Stimulated activated naive B cell treated with anti-CD40 and anti-IgM and Interleukin-4, amounts not matched to agents 10 μg/mL and 1 μg/mL and 100 μg/mL, for 72 hours (primary cell): ENCODE results near the gene TMEM135.
"Not testable (repeated sequence)": the region's sequence is repeated elsewhere in the genome, so short reads cannot be mapped to it uniquely, and the experiment has no call there.

Experiments used
- ATAC-seq, 2 donors: fragments of 150-1000 bp; cut with Tn5 transposase; replicated peaks; 2 replicates each; pipeline ENCODE4 v1.10.0; 2021; ENCODE audit warnings: moderate library complexity in 1 of 2
- DNase-seq: peaks from one replicate; pipeline ENCODE4 v3.0.0; 2021
- H3K27ac Mint-ChIP-seq: one replicate; pipeline ENCODE4 v1.8.0; 2022; ENCODE audit warnings: mild to moderate bottlenecking, mixed read lengths
- H3K27me3 Mint-ChIP-seq, 2 donors: one replicate each; pipeline ENCODE4 v1.8.0; 2022; ENCODE audit warnings: mixed read lengths in 2 of 2
- H3K36me3 Mint-ChIP-seq, 2 donors: one replicate each; pipeline ENCODE4 v1.8.0; 2022; ENCODE audit warnings: mixed read lengths in 2 of 2, mild to moderate bottlenecking in 1 of 2
- H3K4me1 Mint-ChIP-seq, 2 donors: one replicate each; pipeline ENCODE4 v1.8.0; 2022; ENCODE audit warnings: mixed read lengths in 2 of 2, mild to moderate bottlenecking in 1 of 2
- H3K4me3 Mint-ChIP-seq, 2 donors: one replicate each; pipeline ENCODE4 v1.8.0; 2022; ENCODE audit warnings: mild to moderate bottlenecking in 2 of 2, mixed read lengths in 2 of 2, moderate library complexity in 1 of 2
- H3K9me3 Mint-ChIP-seq, 2 donors: one replicate each; pipeline ENCODE4 v1.8.0; 2022; ENCODE audit warnings: mixed read lengths in 2 of 2, mild to moderate bottlenecking in 1 of 2

The TMEM135 gene

DNA sequence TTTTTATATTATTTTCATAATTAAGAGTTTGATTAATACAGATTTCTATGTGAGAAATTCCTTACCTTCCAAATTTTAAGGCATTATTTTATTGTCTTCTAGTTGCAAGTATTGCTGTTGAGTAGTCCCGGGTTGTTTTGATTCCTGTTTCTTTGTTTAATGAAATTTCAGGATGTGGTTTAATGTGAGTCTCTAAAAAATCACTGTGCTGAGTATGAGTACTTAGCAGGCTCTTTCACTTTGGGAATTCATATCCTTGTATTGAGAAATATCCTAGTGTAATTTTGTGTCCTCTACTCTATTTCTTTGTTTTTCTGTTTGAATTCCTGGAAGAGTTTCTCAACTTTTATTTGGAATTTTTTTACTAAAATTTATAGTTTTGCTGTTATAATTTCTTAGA, 113.2 kb downstream of the TMEM135 start:
- DNase-seq (no peak), ATAC-seq (no peak)
- Mint-ChIP-seq H3K27ac (no peak overlapping the region), H3K27me3 (no peaks in the 10 kb centered on the region), H3K4me3 (no peak overlapping the region), H3K9me3 (peaks cover 7 to 9% of the 10 kb centered on the region in 2 donors), H3K36me3 (peaks cover 18 to 37% of the 10 kb centered on the region in 2 donors), H3K4me1 (peaks cover 14 to 39% of the 10 kb centered on the region in 2 donors)

DNA sequence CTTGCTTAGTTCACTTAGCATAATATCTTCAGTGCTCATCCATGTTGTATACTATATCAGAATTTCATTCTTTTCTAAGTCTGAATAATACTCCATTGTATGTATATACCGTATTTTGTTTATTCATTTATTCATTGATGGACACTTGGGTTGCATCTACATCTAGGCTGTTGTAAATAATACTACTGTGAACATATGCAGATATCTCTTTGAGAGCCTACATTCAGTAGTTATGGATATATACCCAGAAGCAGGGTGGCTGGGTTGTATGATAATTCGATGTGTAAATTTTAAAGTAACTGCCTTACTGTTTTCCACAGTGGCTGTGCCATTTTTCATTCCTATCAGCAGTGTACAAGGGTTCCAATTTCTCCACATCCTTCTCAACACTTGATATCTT, 116.5 kb downstream of the TMEM135 start:
- Mint-ChIP-seq H3K9me3 (peaks cover 7 to 9% of the 10 kb centered on the region in 2 donors), H3K27ac (no peak overlapping the region), H3K27me3 (no peaks in the 10 kb centered on the region), H3K36me3 (peaks cover 17 to 34% of the 10 kb centered on the region in 2 donors), H3K4me1 (peaks cover 18 to 50% of the 10 kb centered on the region in 2 donors), H3K4me3 (no peak overlapping the region)
- no peak for ATAC-seq
- DNase-seq: no peak

DNA sequence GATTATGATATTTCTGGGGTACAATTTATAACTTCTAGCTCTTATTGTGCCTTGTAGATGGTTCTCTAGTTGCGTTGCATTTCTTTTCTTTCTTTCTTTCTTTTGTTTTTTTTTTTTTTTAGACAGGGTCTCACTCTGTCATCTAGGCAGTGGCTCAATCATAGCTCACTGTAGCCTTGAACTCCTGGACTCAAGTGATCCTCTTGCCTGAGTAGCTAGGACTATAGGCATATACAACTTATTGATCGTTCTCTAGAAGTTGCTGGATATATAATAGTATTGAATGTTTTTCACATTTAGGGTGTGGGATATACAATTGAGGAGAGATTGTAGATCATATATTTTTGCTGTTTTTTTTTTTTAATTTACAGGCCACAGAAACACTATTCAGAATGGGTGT, 119.2 kb downstream of the TMEM135 start:
- H3K4me3 Mint-ChIP-seq: no peak overlapping the region
- no peak for ATAC-seq

DNA sequence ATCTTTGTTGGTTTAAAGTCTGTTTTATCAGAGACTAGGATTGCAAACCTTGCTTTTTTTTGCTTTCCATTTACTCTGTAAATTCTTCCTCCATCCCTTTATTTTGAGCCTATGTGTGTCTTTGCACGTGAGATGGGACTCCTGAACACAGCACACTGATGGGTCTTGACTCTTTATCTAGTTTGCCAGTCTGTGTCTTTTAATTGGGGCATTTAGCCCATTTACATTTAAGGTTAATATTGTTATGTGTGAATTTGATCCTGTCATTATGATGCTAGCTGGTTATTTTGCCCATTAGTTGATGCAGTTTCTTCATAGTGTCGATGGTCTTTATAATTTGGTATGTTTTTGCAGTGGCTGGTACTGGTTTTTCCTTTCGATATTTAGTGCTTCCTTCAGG, 131.3 kb downstream of the TMEM135 start:
- Mint-ChIP-seq H3K9me3 (peaks cover 17 to 25% of the 10 kb centered on the region in 2 donors), H3K4me1 (peaks cover 5 to 15% of the 10 kb centered on the region in 2 donors), H3K36me3 (peaks cover 31 to 51% of the 10 kb centered on the region in 2 donors)
- H3K4me3 Mint-ChIP-seq, ATAC-seq, DNase-seq, H3K27me3 Mint-ChIP-seq, H3K27ac Mint-ChIP-seq: not testable (repeated sequence)

More for the DNA sequence above, 119.2 kb downstream of the TMEM135 start:
- H3K36me3 Mint-ChIP-seq: peaks cover 8 to 18% of the 10 kb centered on the region in 2 donors
- no peak overlapping the region for H3K27ac Mint-ChIP-seq
- no peaks in the 10 kb centered on the region for H3K27me3 Mint-ChIP-seq
- H3K4me1 Mint-ChIP-seq: peaks cover 15 to 49% of the 10 kb centered on the region in 2 donors
- DNase-seq: no peak
- H3K9me3 Mint-ChIP-seq: peaks cover 0 to 5% of the 10 kb centered on the region in 2 donors

DNA sequence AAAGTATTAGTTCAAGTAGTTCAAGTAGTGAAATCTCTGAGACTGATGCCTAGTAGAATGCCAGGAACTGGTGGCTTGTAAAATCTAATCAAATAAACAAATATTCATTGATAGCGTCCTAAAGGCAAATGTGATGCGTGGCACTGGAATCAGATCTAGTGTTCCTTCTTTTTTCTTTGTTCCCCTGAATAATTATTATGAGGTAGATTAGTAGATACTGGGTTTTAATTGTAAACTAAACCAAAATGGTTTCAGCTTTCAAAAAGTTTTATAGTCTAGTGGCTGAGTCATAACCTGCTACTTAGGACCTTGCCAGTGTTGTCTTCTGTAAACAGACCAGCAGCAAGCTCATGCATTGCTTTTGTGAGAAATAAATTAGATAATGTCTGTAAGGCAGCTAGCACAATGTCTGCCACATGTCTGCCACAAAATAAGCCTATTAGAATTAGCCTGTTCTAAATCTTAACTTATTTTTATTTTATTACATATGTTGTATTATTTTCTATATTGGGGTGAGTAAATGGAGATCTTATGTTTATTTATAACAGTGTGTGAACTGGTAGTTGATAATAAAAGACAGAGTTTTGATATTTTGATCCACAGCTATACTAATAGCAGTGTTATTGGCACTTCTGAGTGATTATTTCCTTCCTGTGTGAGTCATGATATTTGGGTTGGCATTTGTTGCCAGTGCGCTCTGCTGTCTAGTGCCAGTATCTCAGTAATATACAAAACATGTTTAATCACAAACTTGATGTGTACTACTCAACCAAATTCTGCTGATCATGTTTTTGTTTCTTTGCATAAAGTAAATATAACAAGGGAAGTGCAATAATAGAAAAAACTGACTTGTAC, 135.7 kb downstream of the TMEM135 start:
- Mint-ChIP-seq H3K4me1 (peaks cover 5 to 22% of the 10 kb centered on the region in 2 donors), H3K4me3 (no peak overlapping the region), H3K27me3 (no peaks in the 10 kb centered on the region), H3K27ac (no peak overlapping the region), H3K36me3 (peaks cover 29 to 35% of the 10 kb centered on the region in 2 donors), H3K9me3 (peaks cover 16 to 17% of the 10 kb centered on the region in 2 donors)
- DNase-seq (no peak), ATAC-seq (no peak)

DNA sequence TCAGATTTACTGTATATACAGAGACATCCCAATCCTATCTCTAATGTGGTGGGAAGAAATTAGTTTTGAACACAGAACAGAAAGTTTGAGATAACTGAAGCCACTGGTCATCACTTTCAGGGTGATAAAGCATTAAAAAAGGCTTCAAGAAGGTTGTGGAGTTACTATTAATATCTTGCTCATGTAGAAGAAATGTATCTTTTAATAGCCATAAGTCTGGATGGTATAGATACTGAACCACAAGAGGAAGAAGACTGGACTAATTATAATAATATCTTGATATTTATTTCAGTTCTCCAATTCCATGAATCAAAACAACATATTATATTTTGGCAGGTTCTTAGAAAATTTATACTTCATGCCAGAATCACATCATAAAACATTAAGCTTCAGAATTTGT, 137.1 kb downstream of the TMEM135 start:
- H3K36me3 Mint-ChIP-seq: peaks cover 28 to 35% of the 10 kb centered on the region in 2 donors
- H3K27me3 Mint-ChIP-seq: no peaks in the 10 kb centered on the region
- no peak overlapping the region for H3K27ac Mint-ChIP-seq
- H3K4me3 Mint-ChIP-seq: no peak overlapping the region
- peaks cover 5 to 17% of the 10 kb centered on the region in 2 donors for H3K4me1 Mint-ChIP-seq
- H3K9me3 Mint-ChIP-seq: peaks cover 8% of the 10 kb centered on the region in 2 donors
- DNase-seq (no peak), ATAC-seq (no peak)

DNA sequence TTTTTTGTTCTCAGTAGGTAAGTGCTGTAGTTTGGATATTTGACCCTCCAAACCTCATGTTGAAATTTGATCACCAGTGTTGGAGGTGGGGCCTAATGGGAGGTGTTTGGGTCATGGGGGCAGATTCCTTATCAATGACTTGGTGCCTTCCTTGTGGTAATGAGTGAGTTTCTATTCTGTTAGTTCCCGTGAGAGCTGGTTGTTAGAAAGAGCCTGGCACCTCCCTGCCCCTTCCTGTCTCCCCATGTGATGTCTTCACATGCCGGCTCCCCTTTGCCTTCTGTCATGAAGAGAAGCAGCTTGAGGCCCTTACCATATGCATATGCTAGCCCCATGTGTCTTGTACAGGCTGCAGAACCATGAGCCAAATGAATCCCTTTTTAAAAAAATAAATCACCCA, 138.3 kb downstream of the TMEM135 start:
- H3K27ac Mint-ChIP-seq: no peak overlapping the region
- DNase-seq: no peak

DNA sequence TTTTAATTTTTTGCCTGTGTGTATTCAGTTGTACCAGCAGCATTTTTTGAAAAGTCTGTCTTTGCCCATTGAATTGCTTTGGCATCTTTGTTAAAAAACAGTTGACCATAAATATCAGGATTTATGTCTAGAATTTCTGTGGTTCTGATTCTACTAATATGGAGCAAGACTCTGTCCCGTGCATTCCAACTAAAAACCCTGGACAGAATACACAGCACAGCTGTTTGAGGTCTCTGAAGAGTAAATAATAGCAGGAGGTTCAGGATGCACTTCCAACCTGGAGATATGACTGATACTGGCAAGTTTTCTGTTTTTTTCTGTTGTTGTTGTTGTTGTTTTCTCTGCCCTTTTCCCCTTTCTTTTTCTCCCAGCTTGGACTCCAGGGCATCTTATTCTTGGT, 141.9 kb downstream of the TMEM135 start:
- peaks cover 0 to 1% of the 10 kb centered on the region in 2 donors for H3K4me1 Mint-ChIP-seq
- DNase-seq: no peak
- peaks cover 30 to 34% of the 10 kb centered on the region in 2 donors for H3K36me3 Mint-ChIP-seq
- H3K9me3 Mint-ChIP-seq: peaks cover 7 to 8% of the 10 kb centered on the region in 2 donors
- H3K4me3 Mint-ChIP-seq: no peak overlapping the region
- no peak for ATAC-seq
- H3K27me3 Mint-ChIP-seq: no peaks in the 10 kb centered on the region
- H3K27ac Mint-ChIP-seq: no peak overlapping the region

More for the DNA sequence above, 138.3 kb downstream of the TMEM135 start:
- no peaks in the 10 kb centered on the region for H3K27me3 Mint-ChIP-seq
- H3K9me3 Mint-ChIP-seq: peaks cover 7 to 8% of the 10 kb centered on the region in 2 donors
- no peak for ATAC-seq
- H3K4me3 Mint-ChIP-seq: no peak overlapping the region
- peaks cover 3 to 13% of the 10 kb centered on the region in 2 donors for H3K4me1 Mint-ChIP-seq
- H3K36me3 Mint-ChIP-seq: peaks cover 27 to 34% of the 10 kb centered on the region in 2 donors

DNA sequence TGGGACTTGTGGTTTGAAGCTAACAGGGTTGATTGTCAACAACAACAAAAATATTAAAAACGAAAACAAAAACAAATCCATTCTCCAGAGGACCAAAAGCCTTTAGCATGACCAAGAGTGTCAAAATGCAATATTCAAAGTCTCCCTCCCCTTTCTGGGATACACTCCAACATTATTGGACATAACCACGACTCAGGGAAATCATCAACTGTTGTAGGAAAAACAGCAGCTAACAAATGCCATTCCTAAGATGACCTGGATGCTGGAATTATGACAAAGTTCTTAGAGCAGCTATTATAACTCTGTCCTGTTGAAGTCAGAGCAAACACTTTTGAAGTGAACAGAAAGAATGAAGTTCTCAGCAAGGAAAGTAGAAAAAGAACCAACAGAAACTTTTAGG, 143.0 kb downstream of the TMEM135 start:
- peaks cover 33 to 34% of the 10 kb centered on the region in 2 donors for H3K36me3 Mint-ChIP-seq
- no peak overlapping the region for H3K4me3 Mint-ChIP-seq
- H3K27me3 Mint-ChIP-seq: no peaks in the 10 kb centered on the region
- peaks cover 7 to 8% of the 10 kb centered on the region in 2 donors for H3K9me3 Mint-ChIP-seq
- ATAC-seq (no peak), DNase-seq (no peak)
- H3K27ac Mint-ChIP-seq: no peak overlapping the region
- H3K4me1 Mint-ChIP-seq: no peaks in the 10 kb centered on the region

DNA sequence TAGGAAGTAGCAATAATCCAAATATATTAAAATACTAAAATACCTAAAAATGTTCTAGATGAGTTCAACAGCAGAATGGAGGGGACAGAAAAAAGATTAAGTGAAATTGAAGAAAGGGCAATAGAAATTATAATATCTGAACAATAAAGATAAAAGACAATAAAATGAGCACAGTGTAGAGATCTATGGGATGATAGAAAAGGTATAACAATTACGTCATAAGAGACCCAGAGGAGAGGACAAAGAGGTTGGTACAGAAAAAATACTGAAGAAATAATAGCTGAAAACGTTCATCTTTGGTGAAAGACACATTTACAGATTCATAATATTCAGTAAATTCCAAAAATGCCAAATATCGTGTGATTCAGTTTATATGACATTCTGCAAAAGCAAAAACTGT, 143.4 kb downstream of the TMEM135 start:
- no peaks in the 10 kb centered on the region for H3K4me1 Mint-ChIP-seq
- H3K27me3 Mint-ChIP-seq: no peaks in the 10 kb centered on the region
- no peak overlapping the region for H3K4me3 Mint-ChIP-seq
- peaks cover 33 to 34% of the 10 kb centered on the region in 2 donors for H3K36me3 Mint-ChIP-seq
- H3K27ac Mint-ChIP-seq: no peak overlapping the region
- ATAC-seq (no peak), DNase-seq (no peak)
- H3K9me3 Mint-ChIP-seq: peaks cover 7 to 8% of the 10 kb centered on the region in 2 donors

DNA sequence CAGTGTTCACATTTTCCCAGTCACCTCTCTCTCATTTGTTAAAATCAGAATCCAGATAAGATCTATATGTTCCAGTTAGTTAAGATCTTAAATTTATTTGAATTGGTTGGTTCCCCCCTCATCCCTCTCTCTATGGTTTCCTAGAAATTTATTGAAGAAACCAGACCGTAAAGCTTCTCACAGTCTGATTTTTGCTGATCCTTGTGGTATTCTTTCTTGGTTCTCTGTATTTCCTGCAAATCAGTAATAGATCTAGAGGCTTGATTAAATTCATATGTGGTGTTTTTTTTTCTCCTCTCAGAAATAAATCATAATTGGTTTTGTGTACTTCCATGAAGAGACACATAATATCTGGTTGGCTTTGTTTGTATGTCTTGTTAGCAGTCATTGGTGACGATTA, 147.5 kb downstream of the TMEM135 start:
- peaks cover 2 to 5% of the 10 kb centered on the region in 2 donors for H3K4me1 Mint-ChIP-seq
- no peak overlapping the region for H3K4me3 Mint-ChIP-seq
- peaks cover 2 to 9% of the 10 kb centered on the region in 2 donors for H3K36me3 Mint-ChIP-seq
- H3K9me3 Mint-ChIP-seq: no peaks in the 10 kb centered on the region
- no peak overlapping the region for H3K27ac Mint-ChIP-seq
- H3K27me3 Mint-ChIP-seq: no peaks in the 10 kb centered on the region
- ATAC-seq (no peak), DNase-seq (no peak)

DNA sequence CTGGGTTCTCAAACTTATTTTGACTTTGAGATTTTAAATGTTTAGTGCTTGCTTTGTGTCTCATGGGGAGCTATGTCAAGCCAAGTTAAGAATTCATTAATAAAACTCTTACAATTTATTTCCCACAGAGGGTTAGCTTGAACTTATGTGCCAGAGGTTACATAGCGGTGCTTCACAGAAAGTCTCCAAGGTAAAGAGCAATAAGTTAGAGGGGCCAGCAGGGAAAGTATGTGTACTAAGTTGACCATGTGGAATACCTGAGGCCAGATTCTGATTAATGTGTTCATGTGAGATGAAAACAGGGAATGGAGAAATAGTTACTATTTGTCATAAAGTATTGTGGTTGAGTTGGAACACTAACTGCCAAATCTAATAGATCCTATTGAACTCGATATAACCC, 149.3 kb downstream of the TMEM135 start:
- DNase-seq: no peak
- Mint-ChIP-seq H3K4me3 (no peak overlapping the region), H3K4me1 (peaks cover 2 to 5% of the 10 kb centered on the region in 2 donors), H3K27ac (no peak overlapping the region), H3K36me3 (peaks cover 0 to 7% of the 10 kb centered on the region in 2 donors), H3K27me3 (no peaks in the 10 kb centered on the region), H3K9me3 (no peaks in the 10 kb centered on the region)
- no peak for ATAC-seq

DNA sequence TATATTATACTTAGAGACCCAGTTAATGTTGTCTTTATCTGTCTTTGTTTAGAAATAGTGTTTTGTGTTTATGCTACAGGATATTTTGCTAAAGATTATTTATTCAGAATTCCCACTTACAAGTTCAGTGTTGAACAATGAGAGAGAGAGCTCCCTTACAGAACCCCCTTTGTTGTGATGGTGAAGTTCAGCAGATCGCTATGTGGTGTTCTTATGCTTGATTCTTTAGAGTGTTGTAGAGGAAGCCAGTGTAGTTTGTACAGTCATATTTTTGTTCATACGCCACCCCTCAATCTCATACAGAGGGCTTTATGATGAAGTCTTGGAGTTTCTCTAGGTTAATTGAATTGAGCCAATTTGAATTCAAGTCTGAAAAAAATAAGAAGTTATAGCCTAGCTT, 150.2 kb downstream of the TMEM135 start:
- Mint-ChIP-seq H3K4me1 (peaks cover 2 to 5% of the 10 kb centered on the region in 2 donors), H3K27ac (no peak overlapping the region), H3K27me3 (no peaks in the 10 kb centered on the region), H3K9me3 (no peaks in the 10 kb centered on the region), H3K36me3 (peaks cover 0 to 7% of the 10 kb centered on the region in 2 donors), H3K4me3 (no peak overlapping the region)
- ATAC-seq: no peak
- DNase-seq: no peak

DNA sequence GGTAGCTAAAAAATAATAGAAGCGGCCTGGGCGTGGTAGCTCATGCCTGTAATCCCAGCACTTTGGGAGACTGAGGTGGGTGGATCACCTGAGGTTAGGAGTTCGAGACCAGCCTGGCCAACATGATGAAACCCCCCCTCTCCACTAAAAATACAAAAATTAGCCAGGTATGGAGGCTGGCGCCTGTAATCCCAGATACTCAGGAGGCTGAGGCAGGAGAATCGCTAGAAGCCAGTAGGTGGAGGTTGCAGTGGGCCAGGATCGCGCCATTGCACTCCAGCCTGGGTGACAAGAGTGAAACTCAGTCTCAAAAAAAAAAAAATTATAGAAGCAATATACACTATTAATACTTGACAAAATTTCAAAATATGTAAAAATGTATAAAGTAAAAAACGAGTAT, 150.7 kb downstream of the TMEM135 start:
- H3K27ac Mint-ChIP-seq, ATAC-seq, H3K4me1 Mint-ChIP-seq, H3K27me3 Mint-ChIP-seq, H3K9me3 Mint-ChIP-seq, DNase-seq, H3K4me3 Mint-ChIP-seq, H3K36me3 Mint-ChIP-seq: not testable (repeated sequence)

DNA sequence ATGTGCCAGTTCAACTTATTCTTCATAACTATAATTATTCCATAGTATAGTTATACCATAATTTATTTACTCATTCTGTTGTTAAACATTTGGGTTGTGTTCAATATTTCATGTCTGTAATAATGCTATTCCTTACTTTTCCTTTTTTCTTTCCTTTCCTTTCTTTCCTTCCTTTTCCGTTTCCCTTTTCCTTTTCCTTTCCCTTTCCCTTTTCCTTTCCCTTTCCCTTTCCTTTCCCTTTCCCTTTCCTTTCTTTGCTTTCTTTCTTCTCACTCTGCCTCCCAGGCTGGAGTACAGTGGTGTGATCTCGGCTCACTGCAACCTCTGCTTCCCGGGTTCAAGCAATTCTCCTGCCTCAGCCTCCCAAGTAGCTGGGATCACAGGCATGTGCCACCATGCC, 151.2 kb downstream of the TMEM135 start:
- H3K27me3 Mint-ChIP-seq, H3K4me3 Mint-ChIP-seq, H3K4me1 Mint-ChIP-seq: not testable (repeated sequence)

More for the DNA sequence above, 151.2 kb downstream of the TMEM135 start:
- not testable (repeated sequence) for H3K9me3 Mint-ChIP-seq, DNase-seq, H3K36me3 Mint-ChIP-seq, ATAC-seq, H3K27ac Mint-ChIP-seq
